NCI-H82 treated with DMSO at 0.1 percent for 48 hours (cell line): ENCODE measurements around the gene HAUS7.
A peak's percentile ranks its signal among the peaks of the same experiment; 100 is the strongest.

Experiments
- DNase-seq: peaks from one replicate; lab custom pipeline; 2025; ENCODE audit not compliant: unreplicated experiment; lab: John Stamatoyannopoulos, UW

Gene HAUS7

GRCh38 chrX:153477901-153478300 lies 7.5 kb upstream of the HAUS7 start:
- no peak for DNase-seq

GRCh38 chrX:153477364-153477857 lies 7.0 kb upstream of the HAUS7 start:
- DNase-seq: no peak

- peak; percentile 65 for DNase-seq
These were observed 6.4 kb upstream of the HAUS7 start for GRCh38 chrX:153476666-153477363.

GRCh38 chrX:153475751-153476281 lies 5.4 kb upstream of the HAUS7 start:
- DNase-seq: no peak

GRCh38 chrX:153475271-153475670 lies 4.9 kb upstream of the HAUS7 start:
- no peak for DNase-seq

GRCh38 chrX:153474718-153475117 lies 4.3 kb upstream of the HAUS7 start:
- DNase-seq: no peak

GRCh38 chrX:153474266-153474665 lies 3.9 kb upstream of the HAUS7 start:
- DNase-seq: no peak

GRCh38 chrX:153473126-153473525 lies 2.8 kb upstream of the HAUS7 start:
- DNase-seq: no peak

- no peak for DNase-seq
These were observed 1.4 kb upstream of the HAUS7 start for GRCh38 chrX:153471663-153472280.

GRCh38 chrX:153469811-153470410 lies 465 bp downstream of the HAUS7 start:
- DNase-seq: no peak

- no peak for DNase-seq
These were observed 2.3 kb downstream of the HAUS7 start for GRCh38 chrX:153468008-153468580.

- no peak for DNase-seq
These were observed 4.5 kb downstream of the HAUS7 start for GRCh38 chrX:153465691-153466380.

- no peak for DNase-seq
These were observed 6.3 kb downstream of the HAUS7 start for GRCh38 chrX:153464116-153464515.

- no peak for DNase-seq
These were observed 6.8 kb downstream of the HAUS7 start for GRCh38 chrX:153463556-153463955.

- no peak for DNase-seq
These were observed 7.3 kb downstream of the HAUS7 start for GRCh38 chrX:153463031-153463430.

- no peak for DNase-seq
These were observed 8.1 kb downstream of the HAUS7 start for GRCh38 chrX:153462291-153462690.

GRCh38 chrX:153460826-153461225 lies 9.6 kb downstream of the HAUS7 start:
- no peak for DNase-seq

GRCh38 chrX:153459986-153460385 lies 10.4 kb downstream of the HAUS7 start:
- no peak for DNase-seq

GRCh38 chrX:153458476-153458875 lies 11.9 kb downstream of the HAUS7 start:
- no peak for DNase-seq

GRCh38 chrX:153457827-153458466 lies 12.4 kb downstream of the HAUS7 start:
- DNase-seq: no peak
